K562 (cell line): ENCODE results near the gene VPS37B. TPM values are rescaled to one million over a fixed set of nuclear protein-coding genes. Genes with fewer than 3 reads are reported as not detected.

Source experiments
- ATAC-seq: fragments of 200-7000 bp; cut with Tn5 transposase; 3 replicates; pipeline ENCODE4 v1.9.1; 2020; ENCODE audit warnings: moderate library complexity
- BruUV-seq: library from RNA; stranded (reverse); fragments of 400-500 nt; replicated peaks from 2 replicates; lab custom pipeline; 2021; lab: Mats Ljungman, UMichigan
- CTCF ChIA-PET: fragments of 300-600 bp; formaldehyde crosslinking; extraction: SDS; loops from one replicate; lab custom pipeline; 2021; ENCODE audit warnings: low intra/inter-chr PET ratio; lab: Yijun Ruan, JAX
- POLR2A ChIA-PET: fragments of 300-600, 350-650 bp; sonication (Branson Sonifier 250); formaldehyde crosslinking; extraction: SDS; loops from one replicate; lab custom pipeline; 2021; ENCODE audit warnings: antibody characterized with exemption, inconsistent platforms; lab: Yijun Ruan, JAX
- DNase-seq, 4 experiments: peaks; one replicate each; pipeline versions ENCODE4 v3.0.0 to v3.0.0-alpha.2; 2011 to 2018; ENCODE audit warnings: low spot score in 3 of 4, mixed read lengths in 3 of 4; ENCODE audit errors: extremely low read depth in 1 of 4
- FAIRE-seq: peaks from 2 replicates; lab custom pipeline; 2011; peaks lifted over from hg19 to GRCh38; lab: Jason Lieb, UNC
- H2AFZ ChIP-seq: 2 replicates; pipeline ENCODE4 v1.6.0; 2011; ENCODE audit warnings: low read depth, low read length, control low read depth, inconsistent platforms
- H3K27ac ChIP-seq: fragments of 200-600 bp; 3 replicates; pipeline ENCODE4 v1.8.0; 2011; ENCODE audit warnings: low read depth, mild to moderate bottlenecking, control low read depth, inconsistent platforms, low read length, moderate library complexity, mixed read lengths; ENCODE audit errors: extremely low read depth
- H3K27me3 ChIP-seq, 2 experiments: fragments of 300-600 bp in 1 of 2; 2 replicates in 1 of 2; 3 replicates in 1 of 2; pipeline versions ENCODE4 v1.6.0 to v1.8.0; 2011; ENCODE audit warnings: inconsistent platforms in 2 of 2, low read length in 2 of 2, mild to moderate bottlenecking in 1 of 2, mixed read lengths in 1 of 2, moderate library complexity in 1 of 2; ENCODE audit not compliant: control insufficient read depth in 2 of 2, insufficient read depth in 2 of 2
- H3K36me3 ChIP-seq: fragments of 300-600 bp; 3 replicates; pipeline ENCODE4 v1.8.0; 2011; ENCODE audit warnings: mild to moderate bottlenecking, low read length, inconsistent platforms; ENCODE audit not compliant: control insufficient read depth, insufficient read depth
- H3K4me1 ChIP-seq, 2 experiments: fragments of 200-600 bp in 1 of 2; replicated peaks in 1 of 2; 2 replicates in 1 of 2; 3 replicates in 1 of 2; pipeline versions ENCODE4 v1.5.1 to v1.8.0; 2011; ENCODE audit warnings: inconsistent platforms in 2 of 2, low read length in 2 of 2, mild to moderate bottlenecking in 1 of 2, mixed read lengths in 1 of 2, moderate library complexity in 1 of 2; ENCODE audit not compliant: control insufficient read depth in 2 of 2, insufficient read depth in 2 of 2
- H3K4me2 ChIP-seq: 2 replicates; pipeline ENCODE4 v1.6.1; 2011; ENCODE audit warnings: low read length, control low read depth, inconsistent platforms, mixed read lengths; ENCODE audit not compliant: insufficient read depth
- H3K4me3 ChIP-seq: fragments of 200-600 bp; sonication (generic), shearing (Covaris generic); 2 replicates; pipeline ENCODE4 v1.5.1; 2016; ENCODE audit warnings: control low read depth, inconsistent platforms
- H3K79me2 ChIP-seq: fragments of 200-600 bp; 3 replicates; pipeline ENCODE4 v1.8.0; 2011; ENCODE audit warnings: low read length, inconsistent platforms; ENCODE audit not compliant: control insufficient read depth, insufficient read depth
- H3K9ac ChIP-seq, 2 experiments: 2 replicates each; pipeline versions ENCODE4 v1.6.0 to v1.6.1; 2011; ENCODE audit warnings: low read depth in 2 of 2, low read length in 2 of 2, control low read depth in 1 of 2, inconsistent platforms in 1 of 2, mild to moderate bottlenecking in 1 of 2, mixed read lengths in 1 of 2; ENCODE audit not compliant: insufficient read depth in 1 of 2
- H3K9me1 ChIP-seq: one replicate; pipeline ENCODE4 v1.6.0; 2011; ENCODE audit warnings: inconsistent platforms, mild to moderate bottlenecking, low read length, moderate library complexity; ENCODE audit not compliant: control insufficient read depth, insufficient read depth
- H3K9me3 ChIP-seq: replicated peaks from 2 replicates; pipeline ENCODE4 v1.5.1; 2011; ENCODE audit warnings: low read depth, low read length, inconsistent platforms; ENCODE audit not compliant: control insufficient read depth, insufficient read depth
- H4K20me1 ChIP-seq: replicated peaks from 2 replicates; pipeline ENCODE4 v1.6.1; 2011; ENCODE audit warnings: low read length, inconsistent platforms, mixed read lengths; ENCODE audit not compliant: control insufficient read depth, insufficient read depth
- BRF2 ChIP-seq: IDR thresholded peaks from 3 replicates; pipeline ENCODE4 v1.6.1; 2011; ENCODE audit warnings: borderline replicate concordance, mild to moderate bottlenecking; ENCODE audit not compliant: insufficient read length, insufficient read depth
- CREB1 ChIP-seq, 2 experiments: sonication (generic) in 1 of 2; formaldehyde crosslinking in 1 of 2; IDR thresholded peaks; 2 replicates each; pipeline versions ENCODE4 v1.6.1 to v1.8.0; 2012 to 2022; ENCODE audit warnings: inconsistent platforms in 1 of 2, mild to moderate bottlenecking in 1 of 2, missing genetic modification reagents in 1 of 2, moderate library complexity in 1 of 2
- HCFC1 ChIP-seq: IDR thresholded peaks from 2 replicates; pipeline ENCODE4 v1.6.1; 2012; ENCODE audit warnings: low read depth, low read length, improper control_type of control experiment
- HNRNPK ChIP-seq: fragments of 200-400 bp; formaldehyde crosslinking; IDR thresholded peaks from one replicate; pipeline ENCODE4 v1.6.1; 2018; ENCODE audit warnings: mild to moderate bottlenecking, low read depth, low read length; ENCODE audit not compliant: poor library complexity, severe bottlenecking
- PHF20 ChIP-seq: fragments of 450-650 bp; IDR thresholded peaks from 2 replicates; pipeline ENCODE4 v1.6.1; 2018; ENCODE audit not compliant: partially characterized antibody
- POLR2G ChIP-seq: fragments of 200-400 bp; formaldehyde crosslinking; IDR thresholded peaks from 2 replicates; pipeline ENCODE4 v1.6.1; 2017; ENCODE audit warnings: low read depth, mild to moderate bottlenecking, antibody characterized with exemption, low read length, moderate library complexity
- SNRNP70 ChIP-seq: fragments of 200-400 bp; formaldehyde crosslinking; optimal IDR thresholded peaks from 2 replicates; pipeline ENCODE3; 2017; ENCODE audit warnings: low read depth, low read length
- SPI1 ChIP-seq: IDR thresholded peaks from 2 replicates; pipeline ENCODE4 v1.6.1; 2011; ENCODE audit warnings: low read depth, low read length, control low read depth, borderline replicate concordance
- ZNF197 ChIP-seq: fragments of 200-800 bp; sonication (Bioruptor generic); IDR thresholded peaks from 2 replicates; pipeline ENCODE4 v1.6.1; 2016; ENCODE audit warnings: low read depth, missing genetic modification characterization, missing compliant biosample characterization
- WGBS: fragments of 100-300 bp; shearing (Covaris generic); methylation state at CpG from one replicate; pipeline ENCODE4 v1.1.6; 2016; ENCODE audit warnings: low coverage, mixed read lengths; ENCODE audit not compliant: insufficient coverage; ENCODE audit errors: missing lambda C conversion rate; 5-methylcytosine and 5-hydroxymethylcytosine counted together
- in situ Hi-C: fragments of 300-500 bp; cut with MboI; formaldehyde crosslinking; loops from 4 replicates; pipeline ENCODE4 v1.15.0; 2018; ENCODE audit warnings: inconsistent platforms, mixed read lengths
- intact Hi-C: fragments of 100-400 bp; cut with micrococcal nuclease; formaldehyde crosslinking; loops from 2 replicates; pipeline ENCODE4 v1.14.2; 2022
- polyA plus RNA-seq, 8 experiments: library from polyadenylated mRNA; depleted of rRNA in 4 of 8; stranded (reverse) in 5 of 8; unstranded in 3 of 8; fragments of >200 nt; fragmentation: Nextera tagmentation in 2 of 8; fragmentation: Illumina TruSeq in 1 of 8; extraction: Ambion mirVana in 2 of 8; extraction: Trizol in 1 of 8; gene quantifications; 2 replicates each; pipeline versions ENCODE4 v1.2.1 to v1.2.3, GENCODE V29; 2011 to 2014; ENCODE audit warnings: inconsistent platforms in 1 of 8, missing spikeins in 1 of 8
- total RNA-seq, 7 experiments: library from RNA; depleted of rRNA in 6 of 7; stranded (reverse); fragments of >200 nt in 6 of 7; fragmentation: Illumina TruSeq in 2 of 7; extraction: Trizol in 2 of 7; gene quantifications; 2 replicates each; pipeline versions ENCODE4 v1.2.1 to v1.2.3, GENCODE V29; 2011 to 2021; ENCODE audit warnings: low replicate concordance in 1 of 7
- TF ChIP-seq, protein P1 (sequence below): fragments of 450-650 bp; conservative IDR thresholded peaks from 2 replicates; pipeline ENCODE4 v1.6.1; 2016; ENCODE audit warnings: missing genetic modification characterization, low read depth, mild to moderate bottlenecking, missing compliant biosample characterization, moderate library complexity
- TF ChIP-seq, protein P2 (sequence below): fragments of 250-450 bp; sonication (Bioruptor Pico); IDR thresholded peaks from 2 replicates; pipeline ENCODE4 v1.8.0; 2021; ENCODE audit warnings: moderate library complexity, mild to moderate bottlenecking, inconsistent platforms
- TF ChIP-seq, protein P3 (sequence below), 3 experiments: fragments of 200-800 bp in 1 of 3; sonication (Bioruptor generic) in 1 of 3; sonication (generic) in 1 of 3; formaldehyde crosslinking in 1 of 3; IDR thresholded peaks; 2 replicates each; pipeline versions ENCODE4 v1.6.1 to v1.8.0; 2016 to 2022; ENCODE audit warnings: mild to moderate bottlenecking in 2 of 3, missing compliant biosample characterization in 2 of 3, missing genetic modification characterization in 2 of 3, missing genetic modification reagents in 1 of 3

The VPS37B gene
- total and polyA plus RNA-seq, 9 of the 15 experiments (the other 6 are each of a cell fraction or from before 2014, with no cell fraction given) = 0.28 to 37.4 (median 17.9) TPM

DNA sequence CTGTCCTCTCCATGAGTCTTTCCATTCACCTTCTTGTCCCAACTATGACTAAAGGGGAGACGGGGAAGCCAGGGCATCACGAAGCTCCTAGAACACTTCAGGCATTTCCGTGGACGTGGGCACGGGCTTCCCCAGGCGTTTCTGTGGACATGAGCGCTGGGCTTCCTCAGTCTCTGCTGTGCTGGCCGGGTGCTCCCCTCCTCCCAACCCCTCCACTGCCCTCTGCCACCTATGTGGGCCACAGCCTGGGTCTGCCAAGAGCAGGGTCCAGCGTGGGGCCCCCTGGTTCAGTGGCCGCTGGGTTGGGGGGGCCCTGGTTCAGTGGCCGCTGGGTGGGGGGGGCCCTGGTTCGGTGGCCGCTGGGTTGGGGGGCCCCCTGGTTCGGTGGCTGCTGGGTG is 45.9 kb downstream of the VPS37B start:
- FAIRE-seq (no peak), ATAC-seq (no peak), DNase-seq (no peak)
- TF ChIP-seq SPI1 = no peak
- TF ChIP-seq BRF2 = no peak
- no peak for TF ChIP-seq SNRNP70
- TF ChIP-seq, protein P1, sequence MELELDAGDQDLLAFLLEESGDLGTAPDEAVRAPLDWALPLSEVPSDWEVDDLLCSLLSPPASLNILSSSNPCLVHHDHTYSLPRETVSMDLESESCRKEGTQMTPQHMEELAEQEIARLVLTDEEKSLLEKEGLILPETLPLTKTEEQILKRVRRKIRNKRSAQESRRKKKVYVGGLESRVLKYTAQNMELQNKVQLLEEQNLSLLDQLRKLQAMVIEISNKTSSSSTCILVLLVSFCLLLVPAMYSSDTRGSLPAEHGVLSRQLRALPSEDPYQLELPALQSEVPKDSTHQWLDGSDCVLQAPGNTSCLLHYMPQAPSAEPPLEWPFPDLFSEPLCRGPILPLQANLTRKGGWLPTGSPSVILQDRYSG (tag) = no peak
- TF ChIP-seq, protein P2, sequence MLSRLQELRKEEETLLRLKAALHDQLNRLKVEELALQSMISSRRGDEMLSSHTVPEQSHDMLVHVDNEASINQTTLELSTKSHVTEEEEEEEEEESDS (CRISPR knock-in tag) = no peak
- no peak for TF ChIP-seq ZNF197
- TF ChIP-seq HCFC1 = no peak
- TF ChIP-seq CREB1 (IDR thresholded peaks at IDR 0.05) = no peak
- TF ChIP-seq CREB1 (CRISPR knock-in tag; IDR thresholded peaks at IDR 0.05) = no peak
- no peak for TF ChIP-seq PHF20
- TF ChIP-seq, protein P3, sequence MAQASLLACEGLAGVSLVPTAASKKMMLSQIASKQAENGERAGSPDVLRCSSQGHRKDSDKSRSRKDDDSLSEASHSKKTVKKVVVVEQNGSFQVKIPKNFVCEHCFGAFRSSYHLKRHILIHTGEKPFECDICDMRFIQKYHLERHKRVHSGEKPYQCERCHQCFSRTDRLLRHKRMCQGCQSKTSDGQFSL (CRISPR knock-in tag; IDR thresholded peaks at IDR 0.05) = no peak
- TF ChIP-seq, protein P3 (tag; IDR thresholded peaks at IDR 0.05) = no peak
- TF ChIP-seq POLR2G = no peak
- TF ChIP-seq HNRNPK = no peak
- Histone ChIP-seq H3K9ac (no peak overlapping the region), H2AFZ (no peak overlapping the region), H3K4me2 (no peak overlapping the region), H3K9me3 (no peaks in the 10 kb centered on the region), H3K27me3 (no peaks in the 10 kb centered on the region), H3K9me1 (no peaks in the 10 kb centered on the region), H3K4me1 (peaks cover 0 to 32% of the 10 kb centered on the region in 2 experiments; a peak in 2 of 5 replicates), H3K27ac (no peak overlapping the region), H4K20me1 (peaks cover 15% of the 10 kb centered on the region), H3K4me3 (no peak overlapping the region), H3K79me2 (no peaks in the 10 kb centered on the region), H3K36me3 (no peaks in the 10 kb centered on the region)
- in situ Hi-C loops (loop anchor here (10.0 kb wide), 1 partner anchor 105 kb away; no protein-coding TSS in a partner anchor), intact Hi-C loops (no loop called here)
- ChIA-PET CTCF (no interaction called here), POLR2A (interaction anchor here (0.6 to 1.0 kb wide), 3 partner anchors 9 to 339 kb away, joined by 3 to 4 read pairs (median 3); no protein-coding TSS in a partner anchor)
- WGBS = 93% methylated on average over 8 of the region's 14 CpGs
- no TSS peak for BruUV-seq
